ENCODE data around the gene DENND1A. TPM values are rescaled to one million over a fixed set of nuclear protein-coding genes. Genes with fewer than 3 reads are reported as not detected.
A peak's percentile ranks its signal among the peaks of the same experiment; 100 is the strongest.

The DENND1A gene
- total RNA-seq, 1 donor from 2014 or later = 12.7 TPM

DNA sequence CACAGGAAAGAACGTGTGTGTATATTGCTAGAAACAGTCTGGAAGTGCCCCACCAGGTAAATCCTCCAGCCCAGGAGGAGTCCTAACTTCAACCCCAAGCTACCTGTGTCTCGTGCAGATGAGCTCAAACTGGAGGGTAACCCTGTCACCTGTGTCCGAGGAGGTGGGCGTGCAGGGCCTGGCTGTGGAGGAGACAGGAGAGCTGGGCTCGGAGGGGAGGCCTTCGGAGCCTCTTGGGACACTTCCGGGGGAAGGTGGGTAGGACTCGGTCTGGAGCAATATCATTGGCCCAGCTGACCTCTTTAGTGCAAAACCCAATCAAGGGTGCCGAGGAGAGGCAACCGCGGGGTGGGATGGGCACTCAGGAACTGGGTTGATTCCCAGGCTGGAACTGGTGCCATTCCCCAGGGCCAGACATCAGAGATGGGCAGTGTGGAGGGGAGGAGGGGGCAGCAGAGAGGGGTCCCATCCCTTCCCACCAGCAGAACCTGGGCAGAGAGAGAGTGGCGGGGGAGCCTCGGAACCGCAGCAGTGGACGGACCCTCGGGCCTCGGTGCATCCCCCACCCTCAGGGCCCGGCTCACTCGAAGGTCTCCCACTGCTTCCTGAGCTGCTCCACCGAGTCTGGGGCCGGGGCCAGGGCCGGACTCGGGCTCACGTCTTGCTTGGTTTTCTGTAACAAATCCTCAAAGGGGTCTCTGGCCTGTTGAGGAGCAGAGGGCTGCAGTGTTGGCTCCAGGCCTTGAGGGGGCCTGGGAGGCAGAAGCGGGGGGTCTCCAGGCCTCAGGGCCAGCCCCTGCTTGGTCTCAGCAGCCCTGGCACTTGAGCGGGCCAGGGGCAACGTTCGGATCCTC lies 548.8 kb downstream of the DENND1A start:
- Histone ChIP-seq H3K4me3 (ENCODE audit: insufficient read depth, low read depth, low read length) (no peak overlapping the region), H3K27ac (ENCODE audit: low read depth, low read length) (no peak overlapping the region), H3K4me1 (ENCODE audit: insufficient read depth, low read length) (peaks cover 7% of the 10 kb centered on the region), H3K9ac (ENCODE audit: low read length) (no peak overlapping the region), H3K9me3 (ENCODE audit: insufficient read depth, low read depth, low read length) (no peaks in the 10 kb centered on the region), H4K20me1 (ENCODE audit: insufficient read depth, low read length) (no peaks in the 10 kb centered on the region), H3K36me3 (ENCODE audit: insufficient read depth, low read length) (no peaks in the 10 kb centered on the region), H3K4me2 (ENCODE audit: low read length) (no peak overlapping the region), H3K79me2 (ENCODE audit: insufficient read depth, low read length) (no peaks in the 10 kb centered on the region), H2AFZ (ENCODE audit: low read depth, low read length) (no peak overlapping the region), H3K27me3 (ENCODE audit: insufficient read depth, low read length) (peaks cover 2% of the 10 kb centered on the region)
- FAIRE-seq (no peak), DNase-seq (ENCODE audit: low read depth) (no peak)
- H3K27ac Mint-ChIP-seq (ENCODE audit: unreplicated experiment) = peak overlapping the region; percentile 47
- peaks cover 11% of the 10 kb centered on the region for H3K27me3 Mint-ChIP-seq (ENCODE audit: low read depth, unreplicated experiment)
- H3K36me3 Mint-ChIP-seq (ENCODE audit: low read depth, unreplicated experiment) = no peaks in the 10 kb centered on the region
- H3K4me1 Mint-ChIP-seq (ENCODE audit: low read depth, unreplicated experiment) = peaks cover 5% of the 10 kb centered on the region
- TF ChIP-seq, protein P1, sequence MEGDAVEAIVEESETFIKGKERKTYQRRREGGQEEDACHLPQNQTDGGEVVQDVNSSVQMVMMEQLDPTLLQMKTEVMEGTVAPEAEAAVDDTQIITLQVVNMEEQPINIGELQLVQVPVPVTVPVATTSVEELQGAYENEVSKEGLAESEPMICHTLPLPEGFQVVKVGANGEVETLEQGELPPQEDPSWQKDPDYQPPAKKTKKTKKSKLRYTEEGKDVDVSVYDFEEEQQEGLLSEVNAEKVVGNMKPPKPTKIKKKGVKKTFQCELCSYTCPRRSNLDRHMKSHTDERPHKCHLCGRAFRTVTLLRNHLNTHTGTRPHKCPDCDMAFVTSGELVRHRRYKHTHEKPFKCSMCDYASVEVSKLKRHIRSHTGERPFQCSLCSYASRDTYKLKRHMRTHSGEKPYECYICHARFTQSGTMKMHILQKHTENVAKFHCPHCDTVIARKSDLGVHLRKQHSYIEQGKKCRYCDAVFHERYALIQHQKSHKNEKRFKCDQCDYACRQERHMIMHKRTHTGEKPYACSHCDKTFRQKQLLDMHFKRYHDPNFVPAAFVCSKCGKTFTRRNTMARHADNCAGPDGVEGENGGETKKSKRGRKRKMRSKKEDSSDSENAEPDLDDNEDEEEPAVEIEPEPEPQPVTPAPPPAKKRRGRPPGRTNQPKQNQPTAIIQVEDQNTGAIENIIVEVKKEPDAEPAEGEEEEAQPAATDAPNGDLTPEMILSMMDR (IDR thresholded peaks at IDR 0.05; ENCODE audit: insufficient read depth, low read depth, low read length) = no peak
- TF ChIP-seq EZH2 (IDR thresholded peaks at IDR 0.05; ENCODE audit: insufficient read depth, low read length) = no peak
- no peaks in the 10 kb centered on the region for H3K9me3 Mint-ChIP-seq (ENCODE audit: unreplicated experiment)
- no peak overlapping the region for H3K4me3 Mint-ChIP-seq (ENCODE audit: unreplicated experiment)

DNA sequence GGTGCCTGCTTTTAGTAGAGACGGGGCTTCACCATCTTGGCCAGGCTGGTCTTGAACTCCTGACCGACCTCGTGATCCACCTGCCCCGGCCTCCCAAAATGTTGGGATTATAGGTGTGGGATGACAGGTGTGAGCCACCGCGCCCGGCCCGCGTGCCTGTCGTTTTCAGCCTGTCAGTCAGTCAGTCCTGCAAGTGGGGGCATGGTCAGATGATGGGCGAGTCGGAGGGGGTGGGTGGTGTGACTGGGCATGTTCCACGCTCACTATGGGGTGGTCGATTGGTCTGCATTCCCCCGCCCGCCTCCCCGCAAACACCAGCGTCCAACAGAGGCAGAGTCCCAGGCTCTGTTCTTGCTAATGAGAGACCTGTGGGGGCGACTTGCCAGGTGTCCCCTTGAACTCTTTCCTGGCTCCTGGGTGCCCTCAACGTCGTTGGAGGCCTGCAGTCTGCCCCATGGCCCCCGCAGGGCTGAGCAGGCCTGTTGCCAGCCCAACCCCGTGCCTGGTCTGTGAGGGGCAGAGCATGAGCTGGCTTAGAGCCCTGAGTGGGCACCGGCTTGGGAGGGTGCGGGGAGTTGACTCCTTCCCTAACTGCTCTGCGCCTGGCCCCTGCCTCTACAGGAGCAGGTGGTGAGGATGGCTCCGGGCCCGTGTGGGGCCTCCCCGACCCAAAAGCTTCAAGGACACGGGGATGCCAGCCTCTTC lies 550.8 kb downstream of the DENND1A start:
- Histone ChIP-seq H3K36me3 (ENCODE audit: insufficient read depth, low read length) (no peaks in the 10 kb centered on the region), H3K4me2 (ENCODE audit: low read length) (no peak overlapping the region), H3K27me3 (ENCODE audit: insufficient read depth, low read length) (peaks cover 8% of the 10 kb centered on the region), H3K9me3 (ENCODE audit: insufficient read depth, low read depth, low read length) (no peaks in the 10 kb centered on the region), H4K20me1 (ENCODE audit: insufficient read depth, low read length) (no peaks in the 10 kb centered on the region), H3K79me2 (ENCODE audit: insufficient read depth, low read length) (no peaks in the 10 kb centered on the region), H2AFZ (ENCODE audit: low read depth, low read length) (no peak overlapping the region), H3K4me3 (ENCODE audit: insufficient read depth, low read depth, low read length) (no peak overlapping the region), H3K9ac (ENCODE audit: low read length) (no peak overlapping the region), H3K4me1 (ENCODE audit: insufficient read depth, low read length) (peaks cover 13% of the 10 kb centered on the region), H3K27ac (ENCODE audit: low read depth, low read length) (no peak overlapping the region)
- H3K4me1 Mint-ChIP-seq (ENCODE audit: low read depth, unreplicated experiment) = peaks cover 5% of the 10 kb centered on the region
- H3K27me3 Mint-ChIP-seq (ENCODE audit: low read depth, unreplicated experiment) = peaks cover 6% of the 10 kb centered on the region
- DNase-seq (ENCODE audit: low read depth) (no peak), FAIRE-seq (no peak)
- no peak overlapping the region for H3K27ac Mint-ChIP-seq (ENCODE audit: unreplicated experiment)
- no peak overlapping the region for H3K4me3 Mint-ChIP-seq (ENCODE audit: unreplicated experiment)
- no peaks in the 10 kb centered on the region for H3K9me3 Mint-ChIP-seq (ENCODE audit: unreplicated experiment)
- no peak for TF ChIP-seq EZH2 (IDR thresholded peaks at IDR 0.05; ENCODE audit: insufficient read depth, low read length)
- TF ChIP-seq, protein P1 (IDR thresholded peaks at IDR 0.05; ENCODE audit: insufficient read depth, low read depth, low read length) = no peak
- H3K36me3 Mint-ChIP-seq (ENCODE audit: low read depth, unreplicated experiment) = no peaks in the 10 kb centered on the region

Data from astrocyte (in vitro differentiated cells and primary cell).